ENCODE results near the gene CDK14. TPM values are rescaled to one million over a fixed set of nuclear protein-coding genes. Genes with fewer than 3 reads are reported as not detected.

Gene CDK14
- total and polyA plus RNA-seq, 10 of the 15 experiments (the other 5 are each of a cell fraction or from before 2014, with no cell fraction given), result 6.5 to 61.3 (median 24.2) TPM

- SMC1A ChIA-PET (ENCODE audit: uncharacterized antibody, unreplicated experiment), result no interaction called here
- 82% methylated on average over 2 of the region's 2 CpGs for WGBS (ENCODE audit: insufficient coverage, insufficient replicate concordance, low lambda C conversion rate, missing lambda C conversion rate)
- no peak for FAIRE-seq
Observed at GRCh38 chr7:91187061-91187460, 590.9 kb downstream of the CDK14 start.

GRCh38 chr7:91191771-91192170 is 595.6 kb downstream of the CDK14 start:
- no peak for FAIRE-seq
- intact Hi-C loops (cut with micrococcal nuclease; ENCODE audit: unreplicated experiment), result no loop called here
- H3K4me3 ChIP-seq, result no peak overlapping the region
- CTCF ChIA-PET, result no interaction called here
- H3K4me2 ChIP-seq (ENCODE audit: control insufficient read depth, insufficient read depth), result no peak overlapping the region
- H3K9me3 ChIP-seq (replicated peaks; ENCODE audit: control insufficient read depth, insufficient read depth, low read length), result no peaks in the 10 kb centered on the region
- WGBS (ENCODE audit: insufficient coverage, insufficient replicate concordance, low lambda C conversion rate, missing lambda C conversion rate), result 48% methylated on average over 3 of the region's 3 CpGs
- POLR2A ChIA-PET, result no interaction called here
- no peaks in the 10 kb centered on the region for H3K27me3 ChIP-seq (replicated peaks in 1 of 2; ENCODE audit: control insufficient read depth in 2 of 2, insufficient read depth in 2 of 2, low read length in 1 of 2)
- H3K36me3 ChIP-seq (ENCODE audit: control insufficient read depth in 2 of 2, insufficient read depth in 2 of 2, low read length in 1 of 2), result no peaks in the 10 kb centered on the region
- H2AFZ ChIP-seq (ENCODE audit: control insufficient read depth, low read depth, low read length), result no peak overlapping the region
- RAD21 ChIA-PET (ENCODE audit: unreplicated experiment), result no interaction called here
- BruUV-seq (replicated peaks), result no TSS peak
- SMC1A ChIA-PET (ENCODE audit: uncharacterized antibody, unreplicated experiment), result no interaction called here
- ATAC-seq, result no peak
- DNase-seq (ENCODE audit: low read depth, low spot score), result no peak
- no peak overlapping the region for H3K27ac ChIP-seq (ENCODE audit: control insufficient read depth, insufficient read depth)
- no peaks in the 10 kb centered on the region for H3K79me2 ChIP-seq (ENCODE audit: control insufficient read depth, insufficient read depth, low read length)
- H3K4me1 ChIP-seq (ENCODE audit: control insufficient read depth, insufficient read depth, low read length), result no peaks in the 10 kb centered on the region
- H3K9ac ChIP-seq (ENCODE audit: control insufficient read depth, insufficient read depth, low read length), result no peak overlapping the region
- H4K20me1 ChIP-seq (ENCODE audit: control insufficient read depth, insufficient read depth), result no peaks in the 10 kb centered on the region
- in situ Hi-C loops (cut with MboI), result no loop called here
- TF ChIP-seq, protein P1, sequence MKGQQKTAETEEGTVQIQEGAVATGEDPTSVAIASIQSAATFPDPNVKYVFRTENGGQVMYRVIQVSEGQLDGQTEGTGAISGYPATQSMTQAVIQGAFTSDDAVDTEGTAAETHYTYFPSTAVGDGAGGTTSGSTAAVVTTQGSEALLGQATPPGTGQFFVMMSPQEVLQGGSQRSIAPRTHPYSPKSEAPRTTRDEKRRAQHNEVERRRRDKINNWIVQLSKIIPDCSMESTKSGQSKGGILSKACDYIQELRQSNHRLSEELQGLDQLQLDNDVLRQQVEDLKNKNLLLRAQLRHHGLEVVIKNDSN (IDR thresholded peaks at IDR 0.05; ENCODE audit: borderline replicate concordance, extremely low read length, insufficient read depth, low read depth, low read length), result no peak
- TF ChIP-seq HCFC1 (IDR thresholded peaks at IDR 0.05; ENCODE audit: low read length) (no peak), POU2F2 (IDR thresholded peaks at IDR 0.05; ENCODE audit: borderline replicate concordance, low read depth, low read length) (no peak), RAD51 (IDR thresholded peaks at IDR 0.05) (no peak), YY1 (IDR thresholded peaks at IDR 0.05; ENCODE audit: low read depth, low read length) (no peak), LARP7 (IDR thresholded peaks at IDR 0.05) (no peak), IRF3 (IDR thresholded peaks at IDR 0.05) (no peak), POLR2A (IDR thresholded peaks at IDR 0.05; ENCODE audit: low read depth, low read length) (no peak), PAX5 (IDR thresholded peaks at IDR 0.05; ENCODE audit: borderline replicate concordance, low read depth, low read length) (no peak), BACH1 (IDR thresholded peaks at IDR 0.05; ENCODE audit: borderline replicate concordance) (no peak)
- TF ChIP-seq, protein P2, sequence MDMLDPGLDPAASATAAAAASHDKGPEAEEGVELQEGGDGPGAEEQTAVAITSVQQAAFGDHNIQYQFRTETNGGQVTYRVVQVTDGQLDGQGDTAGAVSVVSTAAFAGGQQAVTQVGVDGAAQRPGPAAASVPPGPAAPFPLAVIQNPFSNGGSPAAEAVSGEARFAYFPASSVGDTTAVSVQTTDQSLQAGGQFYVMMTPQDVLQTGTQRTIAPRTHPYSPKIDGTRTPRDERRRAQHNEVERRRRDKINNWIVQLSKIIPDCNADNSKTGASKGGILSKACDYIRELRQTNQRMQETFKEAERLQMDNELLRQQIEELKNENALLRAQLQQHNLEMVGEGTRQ (IDR thresholded peaks at IDR 0.05; ENCODE audit: borderline replicate concordance, low read depth, low read length), result no peak

More at GRCh38 chr7:91187061-91187460, 590.9 kb downstream of the CDK14 start:
- Histone ChIP-seq H3K27me3 (replicated peaks in 1 of 2; ENCODE audit: control insufficient read depth in 2 of 2, insufficient read depth in 2 of 2, low read length in 1 of 2) (no peaks in the 10 kb centered on the region), H3K4me3 (no peak overlapping the region), H3K36me3 (ENCODE audit: control insufficient read depth in 2 of 2, insufficient read depth in 2 of 2, low read length in 1 of 2) (no peaks in the 10 kb centered on the region), H3K4me1 (ENCODE audit: control insufficient read depth, insufficient read depth, low read length) (no peaks in the 10 kb centered on the region), H3K9ac (ENCODE audit: control insufficient read depth, insufficient read depth, low read length) (no peak overlapping the region), H3K9me3 (replicated peaks; ENCODE audit: control insufficient read depth, insufficient read depth, low read length) (no peaks in the 10 kb centered on the region), H4K20me1 (ENCODE audit: control insufficient read depth, insufficient read depth) (no peaks in the 10 kb centered on the region), H3K4me2 (ENCODE audit: control insufficient read depth, insufficient read depth) (no peak overlapping the region), H2AFZ (ENCODE audit: control insufficient read depth, low read depth, low read length) (no peak overlapping the region), H3K27ac (ENCODE audit: control insufficient read depth, insufficient read depth) (no peak overlapping the region), H3K79me2 (ENCODE audit: control insufficient read depth, insufficient read depth, low read length) (no peaks in the 10 kb centered on the region)
- ChIA-PET CTCF (no interaction called here), POLR2A (no interaction called here), RAD21 (ENCODE audit: unreplicated experiment) (no interaction called here)
- BruUV-seq (replicated peaks), result no TSS peak
- no peak for DNase-seq (ENCODE audit: low read depth, low spot score)
- intact Hi-C loops (cut with micrococcal nuclease; ENCODE audit: unreplicated experiment) (no loop called here), in situ Hi-C loops (cut with MboI) (no loop called here)
- TF ChIP-seq IKZF1 (conservative IDR thresholded peaks at IDR 0.05) (no peak), NBN (IDR thresholded peaks at IDR 0.05) (no peak), CBFB (IDR thresholded peaks at IDR 0.05; ENCODE audit: low read depth) (no peak), SUZ12 (IDR thresholded peaks at IDR 0.05; ENCODE audit: unreplicated experiment) (no peak), SIX5 (IDR thresholded peaks at IDR 0.05; ENCODE audit: low read depth, low read length, severe bottlenecking) (no peak), KDM1A (IDR thresholded peaks at IDR 0.05; ENCODE audit: borderline replicate concordance) (no peak), CREB1 (IDR thresholded peaks at IDR 0.05; ENCODE audit: low read depth) (no peak), PAX8 (IDR thresholded peaks at IDR 0.05) (no peak), TCF3 (IDR thresholded peaks at IDR 0.05; ENCODE audit: borderline replicate concordance, insufficient read depth, low read depth, low read length) (no peak), ASH2L (IDR thresholded peaks at IDR 0.05; ENCODE audit: borderline replicate concordance, low read depth) (no peak), EP300 (IDR thresholded peaks at IDR 0.05; ENCODE audit: borderline replicate concordance in 1 of 2, control insufficient read depth in 1 of 2, low read depth in 2 of 2, low read length in 2 of 2) (no peak), NR2F1 (conservative IDR thresholded peaks at IDR 0.05) (no peak)
- TF ChIP-seq, protein P3, sequence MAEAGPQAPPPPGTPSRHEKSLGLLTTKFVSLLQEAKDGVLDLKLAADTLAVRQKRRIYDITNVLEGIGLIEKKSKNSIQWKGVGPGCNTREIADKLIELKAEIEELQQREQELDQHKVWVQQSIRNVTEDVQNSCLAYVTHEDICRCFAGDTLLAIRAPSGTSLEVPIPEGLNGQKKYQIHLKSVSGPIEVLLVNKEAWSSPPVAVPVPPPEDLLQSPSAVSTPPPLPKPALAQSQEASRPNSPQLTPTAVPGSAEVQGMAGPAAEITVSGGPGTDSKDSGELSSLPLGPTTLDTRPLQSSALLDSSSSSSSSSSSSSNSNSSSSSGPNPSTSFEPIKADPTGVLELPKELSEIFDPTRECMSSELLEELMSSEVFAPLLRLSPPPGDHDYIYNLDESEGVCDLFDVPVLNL (IDR thresholded peaks at IDR 0.05; ENCODE audit: low read depth, low read length), result no peak
- no peak for ATAC-seq

Measured in GM12878 (cell line).